GM12878 (cell line): ENCODE data around the gene ARHGAP15. TPM values are rescaled to one million over a fixed set of nuclear protein-coding genes. Genes with fewer than 3 reads are reported as not detected.

Experiments
- ATAC-seq: fragments of 200-7000 bp; cut with Tn5 transposase; 3 replicates; pipeline ENCODE4 v1.9.1; 2020; ENCODE audit warnings: mild to moderate bottlenecking, moderate library complexity
- BruUV-seq: library from RNA; stranded (reverse); fragments of 400-500 nt; replicated peaks from 2 replicates; lab custom pipeline; 2021; lab: Mats Ljungman, UMichigan
- CTCF ChIA-PET: fragments of 300-600 bp; sonication (Branson Sonifier 250); formaldehyde crosslinking; extraction: SDS; loops from one replicate; lab custom pipeline; 2021; ENCODE audit warnings: inconsistent platforms; lab: Yijun Ruan, JAX
- POLR2A ChIA-PET: fragments of 350-600 bp; formaldehyde crosslinking; extraction: SDS; loops from one replicate; lab custom pipeline; 2021; ENCODE audit warnings: inconsistent platforms; lab: Charles Lee
- RAD21 ChIA-PET: fragments of 300-600 bp; sonication (Branson Sonifier 250); formaldehyde crosslinking; loops from one replicate; lab custom pipeline; 2023; ENCODE audit warnings: antibody characterized with exemption; ENCODE audit not compliant: unreplicated experiment; lab: Charles Lee
- SMC1A ChIA-PET: fragments of 300-600 bp; sonication (Branson Sonifier 250); formaldehyde crosslinking; loops from one replicate; lab custom pipeline; 2023; ENCODE audit not compliant: unreplicated experiment, uncharacterized antibody; lab: Charles Lee
- DNase-seq: peaks from one replicate; pipeline ENCODE4 v3.0.0-alpha.2; 2011; ENCODE audit warnings: low read depth, low spot score
- FAIRE-seq: peaks from 3 replicates; lab custom pipeline; 2011; peaks lifted over from hg19 to GRCh38; lab: Jason Lieb, UNC
- H2AFZ ChIP-seq: 2 replicates; pipeline ENCODE4 v1.6.0; 2011; ENCODE audit warnings: low read depth, low read length, control low read depth; ENCODE audit not compliant: control insufficient read depth
- H3K27ac ChIP-seq: 2 replicates; pipeline ENCODE4 v1.5.1; 2011; ENCODE audit warnings: control low read depth; ENCODE audit not compliant: control insufficient read depth, insufficient read depth
- H3K27me3 ChIP-seq, 2 experiments: replicated peaks in 1 of 2; 2 replicates each; pipeline versions ENCODE4 v1.6.0 to v1.6.1; 2011; ENCODE audit warnings: low read length in 1 of 2; ENCODE audit not compliant: control insufficient read depth in 2 of 2, insufficient read depth in 2 of 2
- H3K36me3 ChIP-seq, 2 experiments: 2 replicates each; pipeline ENCODE4 v1.5.1; 2011; ENCODE audit warnings: low read length in 1 of 2; ENCODE audit not compliant: control insufficient read depth in 2 of 2, insufficient read depth in 2 of 2
- H3K4me1 ChIP-seq: 2 replicates; pipeline ENCODE4 v1.6.1; 2011; ENCODE audit warnings: mild to moderate bottlenecking, low read length, moderate library complexity, mixed read lengths; ENCODE audit not compliant: control insufficient read depth, insufficient read depth
- H3K4me2 ChIP-seq: 2 replicates; pipeline ENCODE4 v1.6.0; 2011; ENCODE audit warnings: control low read depth; ENCODE audit not compliant: control insufficient read depth, insufficient read depth
- H3K4me3 ChIP-seq: fragments of 200-600 bp; sonication (generic); 2 replicates; pipeline ENCODE4 v1.5.1; 2016
- H3K79me2 ChIP-seq: 2 replicates; pipeline ENCODE4 v1.6.0; 2011; ENCODE audit warnings: low read length; ENCODE audit not compliant: control insufficient read depth, insufficient read depth
- H3K9ac ChIP-seq: 2 replicates; pipeline ENCODE4 v1.8.0; 2011; ENCODE audit warnings: low read length, control low read depth, mixed read lengths; ENCODE audit not compliant: control insufficient read depth, insufficient read depth
- H3K9me3 ChIP-seq: replicated peaks from 3 replicates; pipeline ENCODE4 v1.5.1; 2011; ENCODE audit warnings: mild to moderate bottlenecking, low read length; ENCODE audit not compliant: control insufficient read depth, insufficient read depth
- H4K20me1 ChIP-seq: 2 replicates; pipeline ENCODE4 v1.6.0; 2011; ENCODE audit not compliant: control insufficient read depth, insufficient read depth
- EP300 ChIP-seq, 2 experiments: fragments of 150-350 bp in 1 of 2; IDR thresholded peaks; 2 replicates each; pipeline ENCODE4 v1.6.1; 2011 to 2012; ENCODE audit warnings: low read depth in 2 of 2, low read length in 2 of 2, borderline replicate concordance in 1 of 2, improper control_type of control experiment in 1 of 2, inconsistent platforms in 1 of 2; ENCODE audit not compliant: control insufficient read depth in 1 of 2
- NR2F1 ChIP-seq: fragments of 450-650 bp; conservative IDR thresholded peaks from 2 replicates; pipeline ENCODE4 v1.6.1; 2017; ENCODE audit warnings: mild to moderate bottlenecking
- POLR2AphosphoS2 ChIP-seq: IDR thresholded peaks from 2 replicates; pipeline ENCODE4 v1.6.1; 2011; ENCODE audit warnings: low read depth, mild to moderate bottlenecking, low read length, improper control_type of control experiment, moderate library complexity
- POLR2AphosphoS5 ChIP-seq: IDR thresholded peaks from 2 replicates; pipeline ENCODE4 v1.6.1; 2011; ENCODE audit warnings: mild to moderate bottlenecking, low read length, inconsistent platforms
- RCOR1 ChIP-seq: conservative IDR thresholded peaks from 2 replicates; pipeline ENCODE4 v1.6.1; 2012; ENCODE audit warnings: low read depth, low read length, improper control_type of control experiment
- WGBS: methylation state at CpG from one replicate; pipeline ENCODE4 v1.1.6; 2016; ENCODE audit warnings: low lambda C conversion rate; ENCODE audit not compliant: insufficient replicate concordance, insufficient coverage; ENCODE audit errors: missing lambda C conversion rate; 5-methylcytosine and 5-hydroxymethylcytosine counted together
- in situ Hi-C: fragments of 300-500 bp; cut with MboI; formaldehyde crosslinking; loops from 9 replicates; pipeline ENCODE4 v1.14.3; 2018; ENCODE audit warnings: mixed read lengths
- intact Hi-C: fragments of 100-400 bp; cut with micrococcal nuclease; formaldehyde crosslinking; loops from one replicate; pipeline ENCODE4 v1.14.2; 2022; ENCODE audit not compliant: unreplicated experiment
- polyA plus RNA-seq, 11 experiments: library from polyadenylated mRNA; depleted of rRNA in 4 of 11; unstranded in 6 of 11; stranded (reverse) in 5 of 11; fragments of >200 nt; fragmentation: Nextera tagmentation in 4 of 11; fragmentation: Illumina TruSeq in 1 of 11; extraction: Ambion mirVana in 4 of 11; extraction: Trizol in 1 of 11; gene quantifications; 1 replicate in 1 of 11; 2 replicates in 10 of 11; pipeline versions ENCODE4 v1.2.1 to v1.2.3, GENCODE V29; 2011 to 2016; ENCODE audit warnings: inconsistent platforms in 2 of 11, missing spikeins in 2 of 11, low read depth in 1 of 11
- total RNA-seq, 4 experiments: library from RNA; depleted of rRNA in 3 of 4; stranded (reverse); fragments of >200 nt in 3 of 4; fragmentation: Illumina TruSeq in 1 of 4; extraction: Trizol in 1 of 4; gene quantifications; 2 replicates each; pipeline versions ENCODE4 v1.2.1 to v1.2.3, GENCODE V29; 2013 to 2021
- TF ChIP-seq, protein P1 (sequence below): IDR thresholded peaks from 2 replicates; pipeline ENCODE4 v1.6.1; 2011; ENCODE audit warnings: borderline replicate concordance, low read depth, mild to moderate bottlenecking, moderate library complexity, mixed read lengths, low read length; ENCODE audit not compliant: insufficient read depth; ENCODE audit errors: extremely low read length
- TF ChIP-seq, protein P2 (sequence below): fragments of 450-650 bp; IDR thresholded peaks from 2 replicates; pipeline ENCODE4 v1.6.1; 2018; ENCODE audit warnings: borderline replicate concordance, mild to moderate bottlenecking; ENCODE audit not compliant: partially characterized antibody

Gene ARHGAP15
- total and polyA plus RNA-seq, 10 of the 15 experiments (the other 5 are each of a cell fraction or from before 2014, with no cell fraction given), result 38.0 to 92.6 (median 66.7) TPM

DNA sequence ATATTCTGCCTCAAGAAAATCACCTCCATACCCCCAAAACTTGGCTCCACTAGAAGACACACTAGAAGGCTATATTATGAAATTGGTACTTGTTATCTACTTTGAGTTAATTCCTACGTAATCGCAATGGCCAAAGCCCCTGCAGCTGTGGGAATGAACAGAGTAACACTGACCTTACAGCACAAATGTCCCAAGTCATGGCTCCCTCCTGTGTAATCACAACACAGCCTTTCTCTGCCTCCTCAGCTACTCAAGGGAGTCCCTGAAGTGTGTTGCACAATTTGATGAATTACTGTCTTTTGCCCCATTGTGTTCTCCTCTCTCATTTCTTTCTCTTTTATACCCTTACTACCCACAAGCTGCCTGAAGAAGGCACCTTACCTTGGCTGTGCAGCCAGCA, 375.2 kb downstream of the ARHGAP15 start (continued):
- TF ChIP-seq, protein P1, sequence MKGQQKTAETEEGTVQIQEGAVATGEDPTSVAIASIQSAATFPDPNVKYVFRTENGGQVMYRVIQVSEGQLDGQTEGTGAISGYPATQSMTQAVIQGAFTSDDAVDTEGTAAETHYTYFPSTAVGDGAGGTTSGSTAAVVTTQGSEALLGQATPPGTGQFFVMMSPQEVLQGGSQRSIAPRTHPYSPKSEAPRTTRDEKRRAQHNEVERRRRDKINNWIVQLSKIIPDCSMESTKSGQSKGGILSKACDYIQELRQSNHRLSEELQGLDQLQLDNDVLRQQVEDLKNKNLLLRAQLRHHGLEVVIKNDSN, result no peak
- TF ChIP-seq RCOR1 (no peak), NR2F1 (no peak), EP300 (IDR thresholded peaks at IDR 0.05; ENCODE audit: borderline replicate concordance in 1 of 2, control insufficient read depth in 1 of 2, low read depth in 2 of 2, low read length in 2 of 2) (no peak)

DNA sequence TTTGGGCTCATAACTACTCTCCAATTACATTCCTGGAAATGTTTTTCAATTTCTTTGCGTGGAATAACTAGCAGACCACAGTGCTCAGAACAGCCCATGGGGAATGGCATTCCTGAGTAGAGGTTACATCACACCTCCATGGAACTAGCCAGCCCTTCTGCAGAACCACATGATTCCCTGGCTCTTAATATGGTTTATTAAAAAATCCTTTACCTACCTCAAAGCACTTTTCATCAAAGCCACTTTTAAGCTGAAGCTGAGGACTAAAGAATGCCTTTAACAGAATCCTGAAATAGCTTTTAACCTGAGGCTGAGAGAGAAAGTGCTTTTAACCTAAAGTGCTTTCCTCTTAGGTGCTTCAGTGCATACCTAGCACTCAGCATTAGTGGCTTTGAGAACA, 376.3 kb downstream of the ARHGAP15 start:
- no peaks in the 10 kb centered on the region for H3K27me3 ChIP-seq
- no peaks in the 10 kb centered on the region for H3K79me2 ChIP-seq
- intact Hi-C loops (no loop called here), in situ Hi-C loops (no loop called here)
- DNase-seq (no peak), FAIRE-seq (no peak), ATAC-seq (no peak)
- peaks cover 2 to 6% of the 10 kb centered on the region in 2 experiments; a peak in 2 of 4 replicates for H3K36me3 ChIP-seq
- RAD21 ChIA-PET, result no interaction called here
- SMC1A ChIA-PET, result interaction anchor here (1.9 kb wide), 1 partner anchor 11 kb away, joined by 5 read pairs; no protein-coding TSS in a partner anchor
- H3K27ac ChIP-seq, result no peak overlapping the region
- H3K9me3 ChIP-seq, result no peaks in the 10 kb centered on the region
- H3K4me2 ChIP-seq, result no peak overlapping the region
- no peak overlapping the region for H3K4me3 ChIP-seq
- CTCF ChIA-PET, result interaction anchor here (0.6 kb wide), 1 partner anchor 44 kb away, joined by 3 read pairs; no protein-coding TSS in a partner anchor
- no peak for TF ChIP-seq POLR2AphosphoS2
- TF ChIP-seq, protein P2, sequence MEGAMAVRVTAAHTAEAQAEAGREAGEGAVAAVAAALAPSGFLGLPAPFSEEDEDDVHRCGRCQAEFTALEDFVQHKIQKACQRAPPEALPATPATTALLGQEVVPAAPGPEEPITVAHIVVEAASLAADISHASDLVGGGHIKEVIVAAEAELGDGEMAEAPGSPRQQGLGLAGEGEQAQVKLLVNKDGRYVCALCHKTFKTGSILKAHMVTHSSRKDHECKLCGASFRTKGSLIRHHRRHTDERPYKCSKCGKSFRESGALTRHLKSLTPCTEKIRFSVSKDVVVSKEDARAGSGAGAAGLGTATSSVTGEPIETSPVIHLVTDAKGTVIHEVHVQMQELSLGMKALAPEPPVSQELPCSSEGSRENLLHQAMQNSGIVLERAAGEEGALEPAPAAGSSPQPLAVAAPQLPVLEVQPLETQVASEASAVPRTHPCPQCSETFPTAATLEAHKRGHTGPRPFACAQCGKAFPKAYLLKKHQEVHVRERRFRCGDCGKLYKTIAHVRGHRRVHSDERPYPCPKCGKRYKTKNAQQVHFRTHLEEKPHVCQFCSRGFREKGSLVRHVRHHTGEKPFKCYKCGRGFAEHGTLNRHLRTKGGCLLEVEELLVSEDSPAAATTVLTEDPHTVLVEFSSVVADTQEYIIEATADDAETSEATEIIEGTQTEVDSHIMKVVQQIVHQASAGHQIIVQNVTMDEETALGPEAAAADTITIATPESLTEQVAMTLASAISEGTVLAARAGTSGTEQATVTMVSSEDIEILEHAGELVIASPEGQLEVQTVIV, result no peak
- TF ChIP-seq POLR2AphosphoS5, result no peak
- BruUV-seq, result no TSS peak
- no peak overlapping the region for H2AFZ ChIP-seq
- 94% methylated on average over 1 of the region's 1 CpG for WGBS
- H4K20me1 ChIP-seq, result no peaks in the 10 kb centered on the region
- POLR2A ChIA-PET, result no interaction called here
- H3K9ac ChIP-seq, result no peak overlapping the region
- H3K4me1 ChIP-seq, result no peaks in the 10 kb centered on the region; the same call in 1 of the 2 replicates
